Gastrocnemius medialis (tissue), 4 donors: Measurements from ENCODE around the gene PTPRM.

Source experiments
- CTCF ChIP-seq, 5 experiments: fragments of 450-650 bp in 3 of 5; fragments of 200-600 bp in 2 of 5; sonication (generic) in 2 of 5; IDR thresholded peaks in 4 of 5; conservative IDR thresholded peaks in 1 of 5; 1 replicate in 4 of 5; 2 replicates in 1 of 5; pipeline ENCODE4 v1.5.1; 2016 to 2019; ENCODE audit warnings: antibody characterized with exemption in 5 of 5, mild to moderate bottlenecking in 3 of 5, moderate library complexity in 3 of 5
- POLR2A ChIP-seq, 2 donors: fragments of 450-650 bp; IDR thresholded peaks; one replicate each; pipeline ENCODE4 v1.6.1; 2017; ENCODE audit warnings: antibody characterized with exemption in 2 of 2, mild to moderate bottlenecking in 2 of 2, moderate library complexity in 2 of 2

- TF ChIP-seq POLR2A (IDR thresholded peaks at IDR 0.05) (no peak), CTCF (IDR thresholded peaks at IDR 0.05 in 4 of 5, conservative IDR thresholded peaks at IDR 0.05 in 1 of 5) (no peak)
These were observed 842.0 kb downstream of the PTPRM start for GRCh38 chr18:8409151-8409550.
